Measurements from ENCODE around the gene GYG2. TPM values are rescaled to one million over a fixed set of nuclear protein-coding genes. Genes with fewer than 3 reads are reported as not detected.
"Not testable (repeated sequence)": the region's sequence is repeated elsewhere in the genome, so short reads cannot be mapped to it uniquely, and the experiment has no call there.

The GYG2 gene
- total RNA-seq, 2 donors from 2014 or later = 12.8 to 22.0 TPM

- H3K27me3 ChIP-seq = no peaks in the 10 kb centered on the region
- no peak overlapping the region for H3K27ac ChIP-seq
- H3K4me1 ChIP-seq = no peaks in the 10 kb centered on the region
- intact Hi-C loops (cut with DNase I) = loop anchor here (5.0 kb wide), 1 partner anchor 109 kb away; no protein-coding TSS in a partner anchor
- H3K4me3 ChIP-seq = no peak overlapping the region
- no peak overlapping the region for H3K9ac ChIP-seq (ENCODE audit: low read depth in 2 of 2, low read length in 2 of 2)
- no peak for TF ChIP-seq CTCF (IDR thresholded peaks at IDR 0.05)
- no peak for DNase-seq
- H3K9me3 ChIP-seq = no peaks in the 10 kb centered on the region
- H3K36me3 ChIP-seq = no peaks in the 10 kb centered on the region
These were observed 17.5 kb upstream of the GYG2 start for GRCh38 chrX:2811271-2811670.

- H3K4me3 ChIP-seq; H3K9ac ChIP-seq (ENCODE audit: low read depth in 2 of 2, low read length in 2 of 2); H3K36me3 ChIP-seq; H3K27me3 ChIP-seq; H3K27ac ChIP-seq; H3K4me1 ChIP-seq; H3K9me3 ChIP-seq: not testable (repeated sequence)
- intact Hi-C loops (cut with DNase I) = loop anchor here (2.0 to 5.0 kb wide), 2 partner anchors 110 to 168 kb away; no protein-coding TSS in a partner anchor
- peak; percentile 71 for DNase-seq
- peak; percentile 37 for TF ChIP-seq CTCF (IDR thresholded peaks at IDR 0.05)
These were observed 16.4 kb upstream of the GYG2 start for GRCh38 chrX:2812161-2812907.

GRCh38 chrX:2817036-2817435, 11.7 kb upstream of the GYG2 start:
- Histone ChIP-seq H3K9me3 (no peaks in the 10 kb centered on the region), H3K27ac (no peak overlapping the region), H3K4me1 (no peaks in the 10 kb centered on the region), H3K36me3 (no peaks in the 10 kb centered on the region), H3K4me3 (no peak overlapping the region), H3K9ac (ENCODE audit: low read depth in 2 of 2, low read length in 2 of 2) (no peak overlapping the region), H3K27me3 (no peaks in the 10 kb centered on the region)
- intact Hi-C loops (cut with DNase I) = no loop called here
- TF ChIP-seq CTCF (IDR thresholded peaks at IDR 0.05) = no peak
- no peak for DNase-seq

GRCh38 chrX:2819345-2820135, 9.2 kb upstream of the GYG2 start:
- H3K36me3 ChIP-seq = no peaks in the 10 kb centered on the region
- intact Hi-C loops (cut with DNase I) = no loop called here
- peak; percentile 40 for DNase-seq
- no peak overlapping the region for H3K4me3 ChIP-seq
- no peaks in the 10 kb centered on the region for H3K27me3 ChIP-seq
- H3K9ac ChIP-seq (ENCODE audit: low read depth in 2 of 2, low read length in 2 of 2) = no peak overlapping the region
- TF ChIP-seq CTCF (IDR thresholded peaks at IDR 0.05) = peak; percentile 31
- no peak overlapping the region for H3K27ac ChIP-seq
- H3K4me1 ChIP-seq = no peaks in the 10 kb centered on the region
- H3K9me3 ChIP-seq = no peaks in the 10 kb centered on the region

- Histone ChIP-seq H3K4me3 (no peak overlapping the region), H3K4me1 (no peaks in the 10 kb centered on the region), H3K9me3 (no peaks in the 10 kb centered on the region), H3K36me3 (no peaks in the 10 kb centered on the region), H3K9ac (ENCODE audit: low read depth in 2 of 2, low read length in 2 of 2) (no peak overlapping the region), H3K27ac (no peak overlapping the region), H3K27me3 (no peaks in the 10 kb centered on the region)
- TF ChIP-seq CTCF (IDR thresholded peaks at IDR 0.05) = no peak
- intact Hi-C loops (cut with DNase I) = no loop called here
- DNase-seq = peak; percentile 35
These were observed 8.5 kb upstream of the GYG2 start for GRCh38 chrX:2820136-2820771.
